AG08396 (cell line): Measurements from ENCODE around the gene NAT10.
A peak's percentile ranks its signal among the peaks of the same experiment; 100 is the strongest.
"Not testable (repeated sequence)": the region's sequence is repeated elsewhere in the genome, so short reads cannot be mapped to it uniquely, and the experiment has no call there.

Source experiments
- DNase-seq: peaks from one replicate; pipeline ENCODE4 v3.0.0; 2012; ENCODE audit warnings: low spot score, mixed read lengths

The NAT10 gene

DNA sequence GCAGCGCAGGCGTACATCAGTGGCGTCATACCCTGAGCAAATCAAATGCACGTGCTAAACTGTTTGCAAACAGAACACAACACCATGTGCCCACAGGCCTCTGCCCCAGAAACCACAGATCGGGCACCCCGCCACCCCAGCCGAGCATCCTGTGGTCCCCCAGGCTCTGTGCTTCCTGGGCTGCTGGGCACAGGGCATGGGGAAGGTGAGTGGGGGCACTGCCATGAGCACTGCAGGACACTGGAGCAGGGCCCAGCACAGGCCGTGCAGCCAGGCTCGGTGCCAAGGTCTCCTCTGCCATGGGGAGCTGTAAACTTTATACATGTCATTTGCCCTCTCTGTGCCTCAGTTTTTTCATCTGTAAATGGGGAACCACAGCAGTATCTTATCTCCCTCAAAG is 62.5 kb downstream of the NAT10 start:
- no peak for DNase-seq

DNA sequence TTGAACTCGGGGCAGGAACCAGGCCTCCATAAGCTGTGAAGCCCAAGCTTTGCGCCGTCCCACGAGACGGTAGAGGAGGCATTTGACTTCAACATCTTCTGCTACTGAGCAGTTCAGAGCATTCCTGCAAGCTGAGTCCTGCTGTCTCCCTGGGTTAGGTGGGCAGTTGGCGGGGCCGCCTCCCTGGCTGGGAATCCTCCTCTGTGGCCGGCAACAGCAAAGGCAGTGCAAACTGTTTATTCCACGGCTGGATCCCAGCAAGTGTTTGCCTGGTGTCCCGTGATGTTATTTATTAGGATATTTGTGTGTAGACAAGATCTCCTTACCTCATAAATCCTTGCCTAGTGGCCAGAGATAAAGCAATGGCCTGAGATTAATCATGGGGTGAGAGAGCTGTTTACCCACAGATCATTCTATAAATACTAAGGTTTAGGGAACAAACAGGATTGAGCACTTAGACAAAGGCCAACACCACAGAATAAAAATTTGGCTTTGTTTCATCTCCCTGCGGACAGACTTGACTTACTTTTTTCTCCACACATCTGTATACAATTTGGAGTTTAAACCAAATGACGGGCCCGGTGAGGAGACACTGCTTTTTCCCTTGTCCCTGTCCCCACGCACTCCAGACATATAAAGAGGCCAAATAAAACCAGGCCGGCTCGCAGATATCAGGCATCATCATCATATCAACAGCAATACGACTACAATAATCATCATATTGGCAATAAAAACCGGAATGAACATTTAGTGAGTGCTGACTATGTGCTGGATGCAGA is 63.4 kb downstream of the NAT10 start:
- peak; percentile 62 for DNase-seq

DNA sequence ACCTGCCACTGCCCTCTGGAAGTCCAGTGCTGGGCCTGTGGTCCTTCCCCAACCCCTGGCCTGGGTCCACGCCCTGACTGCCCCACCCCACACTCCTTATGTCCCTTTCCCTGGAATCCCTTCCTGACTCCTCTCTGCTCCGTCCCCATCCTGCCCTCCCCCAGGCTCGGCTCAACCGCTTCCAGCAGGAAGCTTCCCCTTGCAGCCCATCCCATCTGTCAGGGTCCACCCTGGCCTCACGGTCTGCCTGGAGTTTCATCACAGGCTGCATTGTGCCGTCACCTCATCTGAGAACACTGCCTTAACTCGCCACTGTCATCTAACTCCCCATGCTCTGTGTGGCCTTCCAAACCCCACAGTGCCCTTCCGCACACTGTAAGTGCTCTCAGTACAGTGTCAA is 64.3 kb downstream of the NAT10 start:
- no peak for DNase-seq

DNA sequence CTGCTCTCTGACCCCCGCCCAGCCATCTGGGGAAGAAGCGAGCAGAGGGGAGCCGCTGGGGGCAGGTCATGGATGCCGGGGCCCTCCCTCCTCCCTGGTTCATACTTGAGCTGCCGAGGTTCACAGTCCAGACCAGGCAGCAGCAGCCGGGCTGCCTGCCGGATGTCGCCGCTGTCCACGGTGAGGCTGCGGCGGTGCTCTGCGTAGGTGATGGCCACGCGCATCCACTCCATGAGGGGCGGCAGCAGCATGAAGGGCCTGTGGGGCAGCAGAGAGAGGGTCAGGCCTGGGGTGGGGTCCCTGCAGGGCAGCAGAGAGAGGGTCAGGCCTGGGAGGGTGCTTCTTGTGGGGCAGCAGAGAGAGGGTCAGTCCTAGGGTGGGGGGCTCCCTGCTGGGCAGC is 67.6 kb downstream of the NAT10 start:
- no peak for DNase-seq

DNA sequence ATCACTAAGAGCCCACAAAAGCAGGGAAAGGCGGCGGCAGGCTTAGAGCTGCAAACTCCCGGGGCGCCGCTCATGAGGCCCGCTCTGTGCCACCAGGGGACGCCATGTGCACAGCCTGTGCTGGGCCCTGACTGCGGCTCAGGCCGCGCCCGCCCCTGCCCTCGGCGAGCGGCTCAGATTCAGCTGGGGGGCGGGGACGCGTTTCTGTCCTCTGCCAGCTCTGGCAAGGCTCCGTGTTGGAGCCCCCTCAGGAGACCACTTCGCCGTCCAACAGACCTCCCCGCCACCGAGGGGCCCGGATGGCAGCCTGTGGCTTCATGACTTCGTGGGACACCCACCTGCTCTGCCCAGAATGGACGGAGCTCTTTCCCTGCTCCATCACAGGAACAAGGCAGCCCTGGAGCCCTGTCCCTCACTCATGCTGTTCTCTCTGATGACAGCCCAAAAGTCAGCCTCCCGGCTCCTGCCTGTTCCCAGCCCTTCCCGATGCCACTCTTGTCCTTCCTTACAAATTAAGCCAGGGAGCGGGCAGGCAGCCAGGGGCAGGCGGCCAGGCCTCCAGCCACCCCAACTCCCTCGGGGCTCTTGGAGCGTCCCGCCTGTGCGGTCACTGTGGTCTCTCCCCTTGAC is 69.1 kb downstream of the NAT10 start:
- DNase-seq: peak; percentile 92

DNA sequence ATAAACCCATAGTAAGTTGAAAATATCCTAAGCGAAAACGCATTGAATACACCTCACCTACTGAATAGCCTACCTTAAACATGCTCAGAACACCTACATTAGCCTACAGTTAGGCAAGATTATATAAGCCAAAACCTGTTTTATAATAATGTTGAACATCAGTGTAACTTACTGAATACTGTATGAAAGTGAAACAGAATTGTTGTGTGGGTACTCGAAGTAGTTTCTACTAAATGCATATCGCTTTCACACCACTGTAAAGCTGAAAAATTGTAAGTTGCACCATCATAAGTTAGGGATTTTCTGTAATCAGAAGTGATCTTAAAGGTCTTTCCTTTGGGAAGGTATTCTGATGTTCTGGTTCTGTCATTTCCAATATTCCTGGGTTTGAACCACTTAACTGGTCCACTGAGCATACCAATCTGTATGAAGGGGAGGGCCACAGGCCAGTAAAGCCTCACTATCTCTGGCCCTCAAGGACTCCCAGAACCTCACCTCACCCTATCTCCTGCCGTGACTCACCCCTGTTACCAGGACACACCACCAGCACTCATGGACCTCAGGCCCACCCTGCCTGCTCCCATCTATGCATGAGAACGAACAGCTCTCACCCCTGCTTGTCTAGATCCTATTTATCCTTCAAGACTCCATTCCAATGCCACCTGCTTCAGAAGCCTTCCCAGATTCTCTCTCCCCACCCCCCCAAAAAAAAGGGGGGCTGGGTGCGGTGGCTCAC is 70.0 kb downstream of the NAT10 start:
- DNase-seq: no peak

DNA sequence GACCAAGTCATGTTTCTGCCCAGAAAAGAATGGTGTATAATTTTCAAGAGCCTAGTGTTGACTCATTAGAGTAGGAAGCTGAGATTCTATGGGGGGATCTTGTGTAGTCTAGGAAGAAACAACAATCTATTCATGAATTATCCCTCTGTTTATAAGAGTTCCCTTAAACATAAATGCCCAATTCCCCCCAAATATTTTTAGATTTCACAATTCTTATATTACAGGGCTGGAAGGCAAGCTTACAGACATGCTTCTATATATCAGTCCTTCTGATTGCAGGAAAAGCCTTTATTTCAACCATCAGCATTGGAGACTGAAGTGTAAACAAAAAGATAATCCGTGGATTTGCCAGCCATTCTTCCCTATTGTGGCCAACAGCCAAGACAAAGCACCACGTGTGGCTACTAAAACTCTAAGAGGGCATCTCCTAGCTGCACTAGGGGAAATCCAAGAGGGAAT is 71.4 kb downstream of the NAT10 start:
- no peak for DNase-seq

DNA sequence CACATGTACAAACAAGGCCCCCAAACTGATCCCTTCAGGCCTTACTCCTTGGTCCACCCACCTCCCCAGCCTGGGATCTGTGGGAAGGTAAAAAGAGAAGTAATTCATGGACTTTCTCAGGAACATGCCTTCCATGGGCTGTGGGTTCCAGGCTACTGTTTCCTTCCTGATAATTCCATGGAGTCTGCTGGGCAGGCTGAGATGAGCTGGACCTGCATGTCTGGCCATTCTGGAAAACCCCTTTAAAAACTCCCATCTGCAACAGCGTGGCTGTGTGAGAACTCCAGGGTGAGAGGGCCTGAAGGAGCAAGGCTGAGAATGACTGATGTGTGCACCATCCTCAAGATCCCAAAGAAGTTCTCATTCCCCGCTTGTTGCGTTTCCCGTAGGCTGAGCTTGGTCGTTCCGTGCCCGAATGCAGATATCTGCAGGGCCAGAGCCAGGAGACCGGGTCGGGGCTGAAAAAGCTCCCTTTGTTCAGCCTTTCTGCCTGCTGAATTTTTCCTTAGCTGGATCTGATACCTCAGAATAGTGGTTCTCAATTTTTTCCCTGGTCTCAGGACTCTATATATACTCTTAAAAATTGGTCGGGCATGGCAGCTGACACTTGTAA is 72.9 kb downstream of the NAT10 start:
- DNase-seq: no peak

DNA sequence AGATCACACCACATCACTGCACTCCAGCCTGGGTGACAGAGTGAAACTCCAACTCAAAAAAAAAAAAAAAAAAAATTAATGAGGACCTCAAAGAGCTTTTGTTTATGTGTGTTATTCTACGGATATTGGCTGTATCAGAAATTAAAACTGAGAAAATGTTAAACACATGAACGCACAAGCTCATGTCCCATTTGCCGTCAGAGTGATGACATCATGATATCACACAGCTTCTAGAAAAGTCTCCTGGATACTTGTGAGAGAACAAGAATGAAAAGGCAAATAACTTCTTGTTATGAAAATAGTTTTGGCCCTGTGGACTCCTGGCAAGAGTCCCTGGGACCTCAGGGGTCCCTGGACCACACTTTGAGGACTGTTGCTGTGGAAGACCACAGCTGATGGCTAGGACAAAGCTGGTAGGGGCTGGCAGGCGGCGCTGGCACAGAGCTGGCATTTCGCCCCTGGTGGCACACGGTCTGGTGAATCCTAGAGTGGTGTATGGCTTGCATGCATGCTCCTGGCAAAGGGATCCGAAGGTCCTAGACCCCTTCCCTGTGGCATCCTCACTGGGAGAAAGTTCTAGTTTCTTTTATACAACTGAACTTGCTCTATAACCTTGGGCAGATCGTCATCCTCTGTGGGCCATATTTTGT is 73.7 kb downstream of the NAT10 start:
- no peak for DNase-seq

DNA sequence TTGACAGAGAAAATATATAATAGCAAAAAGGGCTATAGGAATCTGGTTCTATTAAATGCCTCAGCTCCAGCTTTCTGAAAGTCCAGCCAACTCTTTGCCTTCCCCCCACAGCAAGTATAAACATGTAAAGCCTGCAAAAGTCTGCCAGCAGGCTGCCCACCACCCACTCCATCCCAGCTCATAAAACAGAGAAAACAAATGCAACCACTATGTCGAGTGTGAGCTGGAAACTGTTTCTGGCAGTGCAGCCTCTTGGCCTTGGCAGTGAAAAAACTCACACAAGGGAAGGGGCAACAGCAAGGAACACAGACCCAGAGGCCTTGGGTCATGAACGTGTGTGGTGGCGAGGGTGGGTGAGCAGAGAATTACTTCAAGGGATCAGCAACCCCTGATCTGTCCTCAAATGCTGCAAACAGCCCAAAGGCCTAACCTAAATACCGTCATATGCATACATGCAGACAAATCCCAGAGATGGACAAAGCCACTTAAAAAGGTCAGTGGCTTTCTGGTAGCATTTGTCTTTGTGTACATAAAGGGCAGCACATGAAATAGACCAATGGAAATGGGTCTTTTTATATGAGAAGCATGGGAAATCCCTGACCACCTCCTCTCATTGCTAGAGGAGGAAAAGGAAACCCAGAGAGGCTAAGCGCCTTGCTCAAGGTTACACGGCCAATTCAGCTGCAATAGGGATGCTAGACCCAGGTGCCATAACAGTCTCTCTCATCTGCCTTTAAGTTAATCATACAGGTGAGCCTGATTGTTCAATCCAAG is 74.8 kb downstream of the NAT10 start:
- DNase-seq: no peak

DNA sequence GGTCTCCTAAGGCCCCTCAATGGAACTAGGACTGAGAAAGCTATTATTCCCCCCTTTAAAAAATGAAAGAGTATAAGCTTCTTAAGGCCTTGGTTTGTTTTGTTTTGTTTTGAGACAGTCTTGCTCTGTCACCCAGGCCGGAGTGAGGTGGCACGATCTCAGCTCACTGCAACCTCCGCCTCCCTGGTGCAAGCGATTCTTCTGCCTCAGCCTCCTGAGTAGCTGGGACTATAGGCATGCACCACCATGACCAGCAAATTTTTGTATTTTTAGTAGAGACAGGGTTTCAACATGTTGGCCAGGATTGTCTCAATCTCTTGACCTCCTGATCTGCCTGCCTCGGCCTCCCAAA is 75.4 kb downstream of the NAT10 start:
- DNase-seq: not testable (repeated sequence)

DNA sequence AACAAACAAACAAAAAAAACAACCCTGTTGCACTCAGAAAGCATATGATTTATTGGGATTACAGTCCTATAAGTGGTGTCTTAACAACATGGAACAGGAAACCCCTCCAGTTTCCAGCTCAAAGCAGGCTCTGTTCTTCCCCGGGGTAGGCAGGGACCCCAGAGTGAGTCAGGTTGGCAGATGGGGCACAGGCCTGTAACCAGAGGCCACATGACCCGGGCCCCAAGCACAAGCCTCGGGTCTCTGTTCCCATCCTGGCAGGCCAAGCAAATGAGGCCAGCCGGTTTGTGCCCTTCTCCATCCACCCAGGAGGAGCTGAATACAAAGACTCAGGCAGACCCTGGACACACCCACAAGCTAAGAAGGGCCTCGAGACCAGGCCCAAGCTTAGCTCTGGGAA is 75.8 kb downstream of the NAT10 start:
- no peak for DNase-seq

DNA sequence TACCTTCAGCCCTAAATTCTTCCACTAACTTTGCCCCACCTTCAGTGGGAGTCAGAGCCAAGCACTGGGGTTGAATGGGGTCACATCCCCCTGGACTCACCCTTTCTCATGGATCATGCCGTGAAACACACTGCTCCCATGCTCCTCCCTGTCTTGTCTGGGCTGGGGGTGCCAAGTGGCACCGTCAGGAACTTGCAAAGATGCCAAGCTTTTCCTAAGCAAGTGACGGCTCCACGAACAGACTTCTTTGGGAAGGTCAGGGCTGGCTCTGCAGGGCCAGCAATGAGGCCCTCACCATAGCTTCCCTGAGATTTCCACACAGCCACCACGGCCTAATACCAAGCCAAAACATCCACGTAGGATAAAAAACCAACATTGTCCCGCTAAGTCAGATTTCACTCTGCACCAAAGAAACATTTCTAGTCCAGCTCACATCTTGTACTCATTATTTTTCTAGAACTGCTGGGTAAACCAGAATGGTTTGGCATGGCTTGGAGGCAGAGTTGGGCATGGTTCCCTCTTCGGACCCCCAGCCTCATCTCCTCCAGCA is 76.5 kb downstream of the NAT10 start:
- DNase-seq: no peak

DNA sequence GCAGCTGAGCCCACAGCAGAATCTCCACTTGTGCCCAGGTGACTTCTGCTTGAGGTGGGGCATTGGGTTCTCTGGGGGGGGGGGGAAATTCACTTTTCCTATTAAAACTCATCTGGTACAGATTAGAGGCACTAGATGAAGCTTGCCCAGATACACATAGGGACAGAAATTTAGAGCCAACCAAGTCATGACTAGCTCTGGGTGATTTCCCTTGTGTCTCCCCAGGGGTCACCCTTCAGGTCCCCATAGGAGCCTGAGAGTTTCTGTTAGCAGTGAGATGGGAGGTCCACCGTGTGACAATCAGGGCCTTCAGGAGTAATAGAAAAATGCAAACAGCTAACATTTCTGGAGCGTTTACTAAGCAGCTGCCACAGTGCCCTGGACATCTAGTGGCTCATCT is 77.0 kb downstream of the NAT10 start:
- no peak for DNase-seq

DNA sequence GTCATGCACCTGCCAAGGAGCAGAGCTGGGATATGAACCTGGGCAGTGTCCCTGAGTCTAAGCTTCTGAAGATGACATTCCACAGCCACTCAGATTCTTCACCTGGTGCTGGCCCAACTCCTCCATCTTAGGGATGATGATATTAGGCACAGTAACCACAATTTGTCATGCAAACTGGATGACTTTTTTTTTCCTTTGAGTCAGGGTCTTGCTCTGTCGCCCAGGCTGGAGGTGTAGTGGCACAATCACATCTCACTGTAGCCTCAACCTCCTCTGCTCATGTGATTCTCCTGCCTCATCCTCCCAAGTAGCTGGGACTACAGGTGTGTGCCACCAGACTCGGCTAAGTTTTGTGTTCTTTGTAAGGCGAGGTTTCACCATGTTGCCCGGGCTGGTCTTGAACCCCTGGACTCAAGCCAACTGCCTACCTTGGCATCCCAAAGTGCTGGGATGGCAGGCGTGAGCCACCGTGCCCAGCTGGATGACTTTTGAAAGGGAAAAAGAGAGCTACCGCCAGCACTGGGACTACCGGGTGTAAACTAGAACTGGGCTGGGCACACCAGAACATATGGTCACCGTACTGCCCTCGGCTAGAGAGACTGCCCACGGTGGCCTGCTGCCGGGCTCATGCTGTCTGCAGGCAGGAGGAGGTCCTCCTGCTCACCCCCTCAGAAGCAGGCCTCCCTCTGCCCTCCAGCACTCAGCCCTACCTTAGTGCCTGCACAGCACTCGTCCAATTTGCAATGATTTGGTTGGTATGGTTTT is 77.7 kb downstream of the NAT10 start:
- DNase-seq: no peak

DNA sequence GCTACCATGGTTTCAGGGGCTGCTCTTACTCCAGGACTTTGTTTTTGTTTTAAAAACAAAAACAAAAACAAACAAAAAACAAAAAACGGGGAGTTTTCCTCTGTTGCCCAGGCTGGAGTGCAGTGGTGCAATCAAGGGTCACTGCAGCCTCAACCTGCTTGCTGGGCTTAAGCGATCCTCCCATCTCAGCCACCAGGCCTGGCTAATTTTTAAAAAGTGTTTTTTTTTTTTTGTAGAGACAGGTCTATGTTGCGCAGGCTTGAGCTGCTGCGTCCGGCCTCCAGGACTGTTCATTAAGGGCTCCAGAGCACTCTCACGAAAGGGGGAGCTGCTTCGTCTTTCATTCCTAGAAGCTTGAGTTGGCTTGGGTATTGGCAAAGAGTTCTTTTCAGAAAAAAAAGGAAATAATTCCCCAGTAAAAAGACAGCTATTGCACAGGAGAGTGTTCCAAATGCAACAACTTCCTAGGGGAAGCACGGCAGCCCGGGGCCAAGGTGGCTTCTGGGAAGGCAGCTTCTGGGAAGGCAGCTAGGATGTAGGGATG is 78.5 kb downstream of the NAT10 start:
- no peak for DNase-seq

DNA sequence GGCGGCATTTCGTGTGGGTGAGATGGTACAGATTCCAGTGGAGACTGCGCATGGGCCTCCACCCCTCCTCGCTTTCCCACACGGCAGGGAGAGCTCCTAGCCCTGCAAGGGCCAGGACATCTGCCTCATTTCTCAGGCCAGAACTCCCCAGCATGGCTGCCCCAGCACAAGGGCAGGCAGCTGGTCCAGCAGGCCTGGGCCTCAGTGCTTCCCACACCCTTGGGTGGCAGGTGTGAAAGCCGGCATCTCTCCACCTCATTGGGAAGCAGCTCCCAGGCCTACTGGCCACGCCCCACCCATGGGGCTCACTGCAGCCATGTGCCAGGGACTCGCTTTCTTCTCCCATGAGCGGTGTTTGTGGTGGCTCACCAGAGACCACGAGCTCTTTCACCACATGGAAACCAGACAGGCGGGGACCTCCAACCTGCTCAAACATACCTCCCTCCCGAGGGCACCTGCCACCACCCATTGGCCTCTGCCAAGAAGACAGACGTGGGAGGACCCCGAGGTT is 79.1 kb downstream of the NAT10 start:
- DNase-seq: no peak

DNA sequence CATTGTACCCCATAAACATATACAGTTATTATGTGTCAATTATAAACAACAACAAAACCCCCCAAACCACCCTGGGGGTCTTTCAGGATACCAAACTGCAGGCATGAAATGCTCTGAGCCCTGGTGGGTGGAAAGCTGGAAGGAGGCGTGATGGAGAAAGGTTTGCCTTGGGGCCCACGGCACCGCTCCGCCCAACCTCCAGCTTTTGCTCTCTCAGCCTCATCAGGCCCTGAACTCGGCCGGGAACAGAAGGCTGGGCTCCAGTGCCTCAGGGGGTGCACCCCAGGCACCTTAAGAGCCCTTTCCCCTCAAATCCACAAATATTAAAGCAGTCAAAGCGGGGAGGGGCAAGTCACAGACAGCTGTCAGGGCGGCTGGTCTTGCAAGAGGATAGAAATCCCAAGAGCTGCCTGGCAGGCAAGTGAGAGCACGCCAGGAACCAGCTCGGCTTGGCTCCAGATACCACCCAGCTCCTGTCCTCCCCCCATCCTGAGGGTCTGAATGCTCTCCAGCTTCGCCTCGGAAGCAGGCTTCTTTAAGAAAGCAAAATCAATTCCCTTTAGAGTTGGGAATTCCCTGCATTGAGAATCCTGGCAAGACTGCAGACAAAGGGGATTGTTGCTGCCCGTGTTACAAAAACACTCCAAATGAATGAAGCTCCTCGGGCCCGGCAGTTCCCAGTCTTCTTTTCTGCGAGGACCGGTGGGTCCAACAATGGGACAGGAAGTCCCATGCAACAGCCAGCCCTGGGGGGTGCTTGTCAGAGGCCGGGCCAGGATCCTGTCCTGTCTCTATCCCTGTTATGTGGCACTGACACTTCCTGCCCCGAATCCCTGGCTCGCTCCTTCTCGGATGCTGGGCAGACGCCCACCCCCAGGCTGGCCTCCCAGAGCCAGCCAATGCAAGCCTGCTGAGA is 80.8 kb downstream of the NAT10 start:
- DNase-seq: no peak

DNA sequence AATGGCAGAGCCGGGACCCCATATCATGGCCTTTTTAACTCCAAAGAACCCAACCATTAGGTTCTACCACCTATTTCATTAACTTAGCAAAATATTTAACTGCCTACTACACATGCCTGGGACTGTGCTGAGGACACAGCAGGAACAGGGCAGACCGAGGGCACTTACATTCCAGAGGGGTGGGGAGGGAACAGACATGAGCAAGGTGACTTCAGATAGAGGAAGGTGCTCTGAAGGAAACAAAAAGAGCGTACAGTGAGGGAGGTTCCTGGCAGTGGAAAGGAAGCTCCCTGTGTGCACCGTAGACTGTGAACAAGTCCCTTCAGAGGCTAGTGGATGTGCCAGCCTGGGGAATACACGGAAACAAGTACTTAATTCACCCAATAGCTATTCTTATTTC is 82.8 kb downstream of the NAT10 start:
- no peak for DNase-seq
